Measurements from ENCODE around the gene MRPL34.

MRPL34 gene

GRCh38 chr19:17329366-17330261 lies 23.9 kb downstream of the MRPL34 start:
- Histone ChIP-seq H3K4me3 (ENCODE audit: low read depth, low read length) (no peak overlapping the region), H3K36me3 (replicated peaks) (peaks cover 4% of the 10 kb centered on the region), H3K27me3 (replicated peaks) (no peaks in the 10 kb centered on the region), H3K27ac (no peak overlapping the region)
- DNase-seq, result no peak
- TF ChIP-seq CTCF (IDR thresholded peaks at IDR 0.05; ENCODE audit: low read depth, low read length, missing control alignments), result no peak
- in situ Hi-C loops (cut with HindIII; ENCODE audit: low pct_ligation_motif_present, low sequenced_read_pairs), result no loop called here

GRCh38 chr19:17330262-17331044 lies 24.8 kb downstream of the MRPL34 start:
- Histone ChIP-seq H3K27ac (no peak overlapping the region), H3K36me3 (replicated peaks) (peaks cover 4% of the 10 kb centered on the region), H3K27me3 (replicated peaks) (no peaks in the 10 kb centered on the region), H3K4me3 (ENCODE audit: low read depth, low read length) (no peak overlapping the region)
- no peak for TF ChIP-seq CTCF (IDR thresholded peaks at IDR 0.05; ENCODE audit: low read depth, low read length, missing control alignments)
- in situ Hi-C loops (cut with HindIII; ENCODE audit: low pct_ligation_motif_present, low sequenced_read_pairs), result no loop called here
- DNase-seq, result no peak

GRCh38 chr19:17331045-17331558 lies 25.4 kb downstream of the MRPL34 start:
- TF ChIP-seq CTCF (IDR thresholded peaks at IDR 0.05; ENCODE audit: low read depth, low read length, missing control alignments), result no peak
- no peak overlapping the region for H3K27ac ChIP-seq
- DNase-seq, result no peak
- H3K27me3 ChIP-seq (replicated peaks), result no peaks in the 10 kb centered on the region
- H3K4me3 ChIP-seq (ENCODE audit: low read depth, low read length), result no peak overlapping the region
- H3K36me3 ChIP-seq (replicated peaks), result peaks cover 4% of the 10 kb centered on the region
- in situ Hi-C loops (cut with HindIII; ENCODE audit: low pct_ligation_motif_present, low sequenced_read_pairs), result no loop called here

GRCh38 chr19:17332360-17332676 lies 26.6 kb downstream of the MRPL34 start:
- no peaks in the 10 kb centered on the region for H3K27me3 ChIP-seq (replicated peaks)
- in situ Hi-C loops (cut with HindIII; ENCODE audit: low pct_ligation_motif_present, low sequenced_read_pairs), result no loop called here

More at GRCh38 chr19:17332360-17332676, 26.6 kb downstream of the MRPL34 start:
- TF ChIP-seq CTCF (IDR thresholded peaks at IDR 0.05; ENCODE audit: low read depth, low read length, missing control alignments), result no peak
- Histone ChIP-seq H3K4me3 (ENCODE audit: low read depth, low read length) (no peak overlapping the region), H3K36me3 (replicated peaks) (peaks cover 4% of the 10 kb centered on the region), H3K27ac (no peak overlapping the region)
- no peak for DNase-seq

All from brain microvascular endothelial cell (primary cell).